Measurements from ENCODE around the gene PNPO. TPM values are rescaled to one million over a fixed set of nuclear protein-coding genes. Genes with fewer than 3 reads are reported as not detected.

The PNPO gene
- total RNA-seq, 1 donor from 2014 or later, result 26.5 TPM

DNA sequence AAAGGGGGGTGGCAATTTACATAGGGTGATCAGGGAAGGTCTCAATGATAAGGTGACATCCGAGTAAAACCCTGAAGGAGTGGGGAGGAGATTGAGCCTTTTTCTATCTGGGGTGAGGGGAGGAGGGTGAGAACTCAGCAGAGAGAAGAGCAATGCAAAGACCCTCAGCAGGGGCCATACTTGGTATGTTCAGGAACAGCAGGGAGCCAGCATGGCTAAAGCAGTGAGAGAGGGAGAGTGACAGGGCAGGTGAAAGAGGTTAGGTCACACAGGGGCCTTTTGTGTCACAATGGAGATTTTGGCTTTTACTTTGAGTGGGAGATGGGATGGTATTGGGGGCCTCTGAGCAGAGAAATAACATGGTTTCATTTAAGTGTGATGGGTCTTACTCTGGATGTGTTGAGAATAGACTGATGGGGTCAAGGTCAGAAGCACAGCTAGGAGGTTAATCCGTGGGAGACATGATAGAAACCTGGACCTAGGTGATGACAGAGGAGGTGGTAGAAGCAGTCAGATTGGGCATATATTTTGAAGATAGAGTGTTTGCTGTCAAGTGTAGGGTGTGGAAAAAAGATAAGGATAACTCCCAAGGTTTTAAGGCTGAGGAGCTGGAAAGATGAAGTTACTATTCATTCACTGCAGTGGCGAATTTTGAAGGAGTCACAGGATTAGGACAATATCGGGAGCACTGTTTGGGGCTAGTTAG lies 39.2 kb upstream of the PNPO start:
- intact Hi-C loops (cut with micrococcal nuclease), result no loop called here
- H3K4me1 Mint-ChIP-seq, result peaks cover 32% of the 10 kb centered on the region
- TF ChIP-seq, protein P1, sequence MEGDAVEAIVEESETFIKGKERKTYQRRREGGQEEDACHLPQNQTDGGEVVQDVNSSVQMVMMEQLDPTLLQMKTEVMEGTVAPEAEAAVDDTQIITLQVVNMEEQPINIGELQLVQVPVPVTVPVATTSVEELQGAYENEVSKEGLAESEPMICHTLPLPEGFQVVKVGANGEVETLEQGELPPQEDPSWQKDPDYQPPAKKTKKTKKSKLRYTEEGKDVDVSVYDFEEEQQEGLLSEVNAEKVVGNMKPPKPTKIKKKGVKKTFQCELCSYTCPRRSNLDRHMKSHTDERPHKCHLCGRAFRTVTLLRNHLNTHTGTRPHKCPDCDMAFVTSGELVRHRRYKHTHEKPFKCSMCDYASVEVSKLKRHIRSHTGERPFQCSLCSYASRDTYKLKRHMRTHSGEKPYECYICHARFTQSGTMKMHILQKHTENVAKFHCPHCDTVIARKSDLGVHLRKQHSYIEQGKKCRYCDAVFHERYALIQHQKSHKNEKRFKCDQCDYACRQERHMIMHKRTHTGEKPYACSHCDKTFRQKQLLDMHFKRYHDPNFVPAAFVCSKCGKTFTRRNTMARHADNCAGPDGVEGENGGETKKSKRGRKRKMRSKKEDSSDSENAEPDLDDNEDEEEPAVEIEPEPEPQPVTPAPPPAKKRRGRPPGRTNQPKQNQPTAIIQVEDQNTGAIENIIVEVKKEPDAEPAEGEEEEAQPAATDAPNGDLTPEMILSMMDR (IDR thresholded peaks at IDR 0.05), result no peak
- no peak overlapping the region for H3K4me3 Mint-ChIP-seq
- POLR2A ChIA-PET, result no interaction called here
- no peaks in the 10 kb centered on the region for H3K9me3 Mint-ChIP-seq
- ATAC-seq (ENCODE audit: low read depth), result no peak
- DNase-seq, result no peak
- CTCF ChIA-PET, result interaction anchor here (1.5 kb wide), 1 partner anchor 61 kb away, joined by 3 read pairs; the partner anchor contains the start of gene SCRN2
- no peak overlapping the region for H3K27ac Mint-ChIP-seq
- peaks cover 62% of the 10 kb centered on the region for H3K36me3 Mint-ChIP-seq (ENCODE audit: low read depth)
- H3K27me3 Mint-ChIP-seq, result no peaks in the 10 kb centered on the region

DNA sequence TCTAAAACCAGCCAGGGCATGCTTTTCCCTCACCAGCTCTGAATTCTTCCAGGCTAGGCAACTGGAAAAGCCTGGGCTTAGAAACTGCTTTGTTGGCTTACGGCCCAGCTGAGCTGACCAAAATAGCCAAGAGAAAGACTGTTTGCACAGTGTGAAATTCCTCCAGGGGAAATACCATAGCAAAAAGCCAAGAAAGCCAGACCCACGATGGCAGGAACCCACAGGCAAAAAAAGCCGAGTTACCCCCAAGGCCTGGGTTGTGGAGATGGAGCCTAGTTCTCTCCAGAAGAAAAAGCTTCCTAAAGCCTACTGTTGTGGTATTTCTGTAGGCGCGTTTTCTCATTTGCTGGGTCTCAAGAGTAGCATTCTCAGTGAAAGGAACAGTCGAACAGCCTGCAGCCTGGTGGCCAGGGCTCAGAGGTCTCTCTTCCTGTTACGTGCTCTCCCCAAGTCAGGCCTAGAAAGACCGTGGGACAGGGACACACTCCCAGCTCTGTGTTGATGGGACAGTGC lies 36.1 kb upstream of the PNPO start:
- H3K36me3 Mint-ChIP-seq (ENCODE audit: low read depth), result peaks cover 62% of the 10 kb centered on the region
- H3K4me3 Mint-ChIP-seq, result no peak overlapping the region
- no peak for DNase-seq
- H3K27ac Mint-ChIP-seq, result no peak overlapping the region
- ChIA-PET CTCF (no interaction called here), POLR2A (interaction anchor here (3.1 kb wide), 1 partner anchor 10 kb away, joined by 10 read pairs; no protein-coding TSS in a partner anchor)
- no peaks in the 10 kb centered on the region for H3K27me3 Mint-ChIP-seq
- no peak for ATAC-seq (ENCODE audit: low read depth)
- H3K4me1 Mint-ChIP-seq, result peaks cover 31% of the 10 kb centered on the region
- intact Hi-C loops (cut with micrococcal nuclease), result no loop called here
- H3K9me3 Mint-ChIP-seq, result no peaks in the 10 kb centered on the region
- TF ChIP-seq, protein P1 (IDR thresholded peaks at IDR 0.05), result no peak

DNA sequence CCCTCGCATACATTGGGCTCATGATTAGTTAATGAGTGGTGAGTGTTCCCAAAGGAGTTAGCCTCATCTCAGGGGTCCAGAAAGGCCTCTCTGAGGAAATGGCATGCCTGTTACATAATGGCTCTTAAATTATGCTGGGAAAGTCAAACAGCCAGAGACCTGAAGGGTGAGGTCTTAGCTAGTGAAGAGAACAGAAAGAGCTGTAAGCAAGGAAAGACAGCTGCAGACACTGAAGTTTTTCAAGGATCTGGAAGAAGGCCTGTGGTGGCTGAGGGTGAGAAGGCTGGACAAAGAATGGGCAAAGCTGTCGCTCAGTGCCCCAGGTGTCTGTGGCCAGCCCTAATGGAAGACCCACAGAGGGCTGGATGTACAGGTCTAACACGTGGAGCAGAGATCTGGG lies 34.9 kb upstream of the PNPO start:
- TF ChIP-seq, protein P1 (IDR thresholded peaks at IDR 0.05), result no peak
- no peak for DNase-seq
- intact Hi-C loops (cut with micrococcal nuclease), result no loop called here
- Mint-ChIP-seq H3K4me1 (peaks cover 31% of the 10 kb centered on the region), H3K4me3 (no peak overlapping the region), H3K9me3 (no peaks in the 10 kb centered on the region), H3K27me3 (no peaks in the 10 kb centered on the region), H3K27ac (no peak overlapping the region), H3K36me3 (ENCODE audit: low read depth) (peaks cover 62% of the 10 kb centered on the region)
- CTCF ChIA-PET, result no interaction called here
- ATAC-seq (ENCODE audit: low read depth), result no peak
- POLR2A ChIA-PET, result interaction anchor here (3.1 kb wide), 1 partner anchor 11 kb away, joined by 10 read pairs; no protein-coding TSS in a partner anchor

- intact Hi-C loops (cut with micrococcal nuclease), result no loop called here
- ChIA-PET POLR2A (interaction anchor here (1.4 kb wide), 1 partner anchor 12 kb away, joined by 3 read pairs; no protein-coding TSS in a partner anchor), CTCF (interaction anchor here (0.5 kb wide), 1 partner anchor 11 kb away, joined by 3 read pairs; no protein-coding TSS in a partner anchor)
- Mint-ChIP-seq H3K27ac (no peak overlapping the region), H3K4me1 (peaks cover 28% of the 10 kb centered on the region), H3K9me3 (no peaks in the 10 kb centered on the region), H3K4me3 (no peak overlapping the region), H3K36me3 (ENCODE audit: low read depth) (peaks cover 55% of the 10 kb centered on the region), H3K27me3 (no peaks in the 10 kb centered on the region)
- DNase-seq (no peak), ATAC-seq (ENCODE audit: low read depth) (no peak)
- TF ChIP-seq, protein P1 (IDR thresholded peaks at IDR 0.05), result no peak
These were observed 33.3 kb upstream of the PNPO start for GRCh38 chr17:47907932-47908562.

- H3K9me3 Mint-ChIP-seq, result no peaks in the 10 kb centered on the region
- DNase-seq, result no peak
- H3K36me3 Mint-ChIP-seq (ENCODE audit: low read depth), result peaks cover 57% of the 10 kb centered on the region
- no peak overlapping the region for H3K4me3 Mint-ChIP-seq
- H3K27me3 Mint-ChIP-seq, result no peaks in the 10 kb centered on the region
- TF ChIP-seq, protein P1 (IDR thresholded peaks at IDR 0.05), result no peak
- POLR2A ChIA-PET, result no interaction called here
- no peak overlapping the region for H3K27ac Mint-ChIP-seq
- intact Hi-C loops (cut with micrococcal nuclease), result no loop called here
- CTCF ChIA-PET, result no interaction called here
- H3K4me1 Mint-ChIP-seq, result peaks cover 9% of the 10 kb centered on the region
- ATAC-seq (ENCODE audit: low read depth), result no peak
These were observed 28.3 kb upstream of the PNPO start for GRCh38 chr17:47913050-47913449.
